ENCODE measurements around the gene C11orf21. TPM values are rescaled to one million over a fixed set of nuclear protein-coding genes. Genes with fewer than 3 reads are reported as not detected.

The C11orf21 gene
- polyA plus RNA-seq, 1 experiment: not detected

DNA sequence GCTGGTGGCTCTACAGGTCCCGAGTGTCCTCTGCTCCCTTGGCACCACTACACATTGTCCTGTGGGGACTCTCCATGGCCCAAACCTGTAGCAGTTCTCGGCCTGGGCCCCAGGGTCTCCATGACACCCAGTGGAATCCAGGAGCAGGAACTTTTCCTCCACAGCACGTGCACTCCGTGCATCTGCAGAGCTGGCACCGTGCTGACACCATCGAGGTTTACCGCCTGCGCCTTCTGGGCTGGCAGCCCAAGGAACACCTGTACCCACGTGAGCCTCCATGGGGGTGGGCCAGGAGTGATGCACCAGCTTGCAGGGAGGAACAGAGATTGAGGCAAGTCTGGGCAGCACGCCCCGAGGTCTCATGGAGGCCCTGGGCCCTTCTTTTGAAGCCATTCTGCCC is 25.3 kb upstream of the C11orf21 start:
- Histone ChIP-seq H3K4me3 (ENCODE audit: low read depth, low read length) (no peak overlapping the region), H3K36me3 (ENCODE audit: control insufficient read depth, insufficient read depth, low read length) (no peaks in the 10 kb centered on the region), H3K27me3 (ENCODE audit: control insufficient read depth, insufficient read depth, low read length) (no peaks in the 10 kb centered on the region)
- TF ChIP-seq, protein P1, sequence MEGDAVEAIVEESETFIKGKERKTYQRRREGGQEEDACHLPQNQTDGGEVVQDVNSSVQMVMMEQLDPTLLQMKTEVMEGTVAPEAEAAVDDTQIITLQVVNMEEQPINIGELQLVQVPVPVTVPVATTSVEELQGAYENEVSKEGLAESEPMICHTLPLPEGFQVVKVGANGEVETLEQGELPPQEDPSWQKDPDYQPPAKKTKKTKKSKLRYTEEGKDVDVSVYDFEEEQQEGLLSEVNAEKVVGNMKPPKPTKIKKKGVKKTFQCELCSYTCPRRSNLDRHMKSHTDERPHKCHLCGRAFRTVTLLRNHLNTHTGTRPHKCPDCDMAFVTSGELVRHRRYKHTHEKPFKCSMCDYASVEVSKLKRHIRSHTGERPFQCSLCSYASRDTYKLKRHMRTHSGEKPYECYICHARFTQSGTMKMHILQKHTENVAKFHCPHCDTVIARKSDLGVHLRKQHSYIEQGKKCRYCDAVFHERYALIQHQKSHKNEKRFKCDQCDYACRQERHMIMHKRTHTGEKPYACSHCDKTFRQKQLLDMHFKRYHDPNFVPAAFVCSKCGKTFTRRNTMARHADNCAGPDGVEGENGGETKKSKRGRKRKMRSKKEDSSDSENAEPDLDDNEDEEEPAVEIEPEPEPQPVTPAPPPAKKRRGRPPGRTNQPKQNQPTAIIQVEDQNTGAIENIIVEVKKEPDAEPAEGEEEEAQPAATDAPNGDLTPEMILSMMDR (IDR thresholded peaks at IDR 0.05; ENCODE audit: insufficient read depth, low read depth, low read length): no peak
- no peak for DNase-seq (ENCODE audit: low read depth)
- ChIA-PET POLR2A (no interaction called here), CTCF (no interaction called here)

DNA sequence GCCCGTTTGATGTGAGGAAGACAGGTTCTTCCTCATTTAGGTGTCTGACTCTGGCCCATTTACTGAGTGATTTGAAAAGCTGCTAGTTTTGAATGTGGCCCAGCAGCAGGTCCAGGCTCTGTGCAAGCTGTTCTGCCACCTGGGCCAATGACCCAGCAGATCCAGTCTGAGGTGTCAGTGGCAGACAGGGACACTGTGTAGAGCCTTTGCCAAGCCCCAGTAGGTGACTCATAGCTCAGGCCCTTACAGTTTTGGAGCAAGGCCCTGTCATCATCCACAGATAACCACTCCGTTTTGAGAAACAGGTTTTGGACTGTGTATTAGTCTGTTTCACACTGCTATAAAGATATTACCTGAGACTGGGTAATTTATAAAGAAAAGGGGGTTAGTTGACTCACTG is 24.0 kb upstream of the C11orf21 start:
- no peak overlapping the region for H3K4me3 ChIP-seq (ENCODE audit: low read depth, low read length)
- no peaks in the 10 kb centered on the region for H3K27me3 ChIP-seq (ENCODE audit: control insufficient read depth, insufficient read depth, low read length)
- TF ChIP-seq, protein P1 (IDR thresholded peaks at IDR 0.05; ENCODE audit: insufficient read depth, low read depth, low read length): no peak
- POLR2A ChIA-PET: interaction anchor here (1.0 kb wide), 1 partner anchor 51 kb away, joined by 7 read pairs; the partner anchor contains the start of gene CD81
- DNase-seq (ENCODE audit: low read depth): no peak
- H3K36me3 ChIP-seq (ENCODE audit: control insufficient read depth, insufficient read depth, low read length): no peaks in the 10 kb centered on the region
- CTCF ChIA-PET: interaction anchor here (1.3 kb wide), 1 partner anchor 12 kb away, joined by 3 read pairs; no protein-coding TSS in a partner anchor

DNA sequence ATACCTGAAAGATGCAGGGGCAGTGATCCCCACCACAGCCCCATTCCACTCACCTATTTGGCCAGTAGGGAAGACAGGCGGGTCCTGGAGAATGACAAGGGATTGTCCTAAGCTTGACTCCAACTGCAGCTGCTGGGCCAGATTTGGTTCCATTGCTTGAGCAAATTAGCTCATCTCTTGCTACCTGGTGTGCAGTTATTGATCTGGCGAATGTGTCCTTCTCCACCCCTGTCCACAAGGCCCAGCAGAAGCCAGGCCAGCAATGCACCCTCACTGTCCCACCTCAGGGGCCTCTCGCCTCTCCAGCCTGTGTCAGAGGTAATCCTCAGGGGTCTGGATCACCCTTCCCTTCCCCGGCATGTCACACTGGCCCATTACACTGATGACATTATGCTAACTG is 23.4 kb upstream of the C11orf21 start:
- Histone ChIP-seq H3K36me3 (ENCODE audit: control insufficient read depth, insufficient read depth, low read length) (no peaks in the 10 kb centered on the region), H3K4me3 (ENCODE audit: low read depth, low read length) (no peak overlapping the region), H3K27me3 (ENCODE audit: control insufficient read depth, insufficient read depth, low read length) (no peaks in the 10 kb centered on the region)
- TF ChIP-seq, protein P1 (IDR thresholded peaks at IDR 0.05; ENCODE audit: insufficient read depth, low read depth, low read length): no peak
- DNase-seq (ENCODE audit: low read depth): no peak
- CTCF ChIA-PET: interaction anchor here (0.6 to 1.3 kb wide), 3 partner anchors 12 to 94 kb away, joined by 3 to 4 read pairs (median 3); no protein-coding TSS in a partner anchor
- POLR2A ChIA-PET: interaction anchor here (1.0 kb wide), 1 partner anchor 52 kb away, joined by 7 read pairs; the partner anchor contains the start of gene CD81

DNA sequence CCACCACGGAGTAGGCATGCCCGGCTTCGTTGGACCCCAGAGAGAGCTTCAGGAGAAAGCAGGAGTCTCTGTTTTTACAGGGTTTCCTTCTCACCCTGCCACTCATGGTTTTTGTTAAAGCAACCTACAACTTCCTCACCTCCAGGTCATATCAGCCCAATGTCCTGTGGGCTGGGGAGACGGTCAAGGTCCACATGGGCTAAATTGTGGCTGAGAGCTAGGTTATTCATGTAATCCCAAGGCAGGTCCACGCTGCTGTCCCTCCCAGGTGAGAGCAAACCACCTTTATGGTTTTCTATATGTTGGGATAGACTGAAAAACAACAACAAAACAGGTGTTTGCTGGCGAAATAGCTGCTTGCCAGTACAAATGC is 19.6 kb upstream of the C11orf21 start:
- POLR2A ChIA-PET: no interaction called here

DNA sequence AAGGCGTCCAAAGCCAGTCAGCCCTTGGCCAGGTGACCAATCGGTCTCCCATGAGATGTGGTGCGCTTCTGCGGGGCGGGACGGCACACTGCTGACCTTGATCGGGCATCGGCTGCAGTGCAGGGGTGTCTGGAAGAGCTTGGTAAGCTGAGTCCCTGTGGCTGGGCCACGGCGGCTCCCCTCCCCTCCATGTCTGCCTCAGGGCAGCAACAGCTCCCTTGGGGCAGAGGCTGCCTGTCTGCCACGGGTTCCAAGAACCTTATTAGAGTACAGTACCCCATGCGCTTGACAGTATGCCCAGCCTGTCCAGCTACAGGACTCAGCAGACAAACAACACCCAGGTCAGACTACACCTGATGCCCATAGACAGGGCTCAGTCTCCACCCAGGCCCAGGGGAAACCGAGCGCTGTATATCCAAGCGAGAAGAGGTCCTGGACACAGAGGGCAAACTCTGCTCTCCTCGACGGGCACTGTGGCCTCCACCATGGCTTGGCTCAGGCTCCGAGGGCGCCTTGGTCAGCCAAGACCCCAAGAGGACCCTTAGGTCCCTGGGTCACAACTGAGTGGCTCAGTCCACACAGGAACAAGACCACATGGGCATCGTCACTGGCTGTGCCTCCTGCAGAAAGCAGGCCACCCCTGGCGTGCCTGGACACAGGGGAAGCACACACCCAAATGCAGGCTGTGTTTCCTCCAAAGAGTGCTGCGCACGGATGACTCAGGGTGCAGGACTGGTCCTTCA is 19.0 kb upstream of the C11orf21 start:
- no peak overlapping the region for H3K4me3 ChIP-seq (ENCODE audit: low read depth, low read length)
- CTCF ChIA-PET: interaction anchor here (1.0 kb wide), 1 partner anchor 15 kb away, joined by 3 read pairs; no protein-coding TSS in a partner anchor
- no peaks in the 10 kb centered on the region for H3K36me3 ChIP-seq (ENCODE audit: control insufficient read depth, insufficient read depth, low read length)
- no peaks in the 10 kb centered on the region for H3K27me3 ChIP-seq (ENCODE audit: control insufficient read depth, insufficient read depth, low read length)
- DNase-seq (ENCODE audit: low read depth): no peak
- TF ChIP-seq, protein P1 (IDR thresholded peaks at IDR 0.05; ENCODE audit: insufficient read depth, low read depth, low read length): no peak
- POLR2A ChIA-PET: no interaction called here

More for the DNA sequence above, 19.6 kb upstream of the C11orf21 start:
- Histone ChIP-seq H3K36me3 (ENCODE audit: control insufficient read depth, insufficient read depth, low read length) (no peaks in the 10 kb centered on the region), H3K4me3 (ENCODE audit: low read depth, low read length) (no peak overlapping the region), H3K27me3 (ENCODE audit: control insufficient read depth, insufficient read depth, low read length) (no peaks in the 10 kb centered on the region)
- CTCF ChIA-PET: interaction anchor here (1.0 kb wide), 1 partner anchor 15 kb away, joined by 3 read pairs; no protein-coding TSS in a partner anchor
- DNase-seq (ENCODE audit: low read depth): no peak
- TF ChIP-seq, protein P1 (IDR thresholded peaks at IDR 0.05; ENCODE audit: insufficient read depth, low read depth, low read length): no peak
